Neural cell (in vitro differentiated cells): ENCODE results near the gene SIK3. TPM values are rescaled to one million over a fixed set of nuclear protein-coding genes. Genes with fewer than 3 reads are reported as not detected.

Experiments
- H2AFZ ChIP-seq: fragments of 200-600, 300-800 bp; sonication (generic), shearing (Covaris generic); 2 replicates; pipeline ENCODE4 v1.6.0; 2014; ENCODE audit warnings: low read depth, mild to moderate bottlenecking, antibody characterized with exemption, low read length, moderate library complexity
- H3F3A ChIP-seq: fragments of 200-600 bp; shearing (Covaris generic); 2 replicates; pipeline ENCODE4 v1.6.1; 2016; ENCODE audit warnings: mild to moderate bottlenecking, moderate library complexity, mixed read lengths, antibody characterized with exemption, low read length; ENCODE audit not compliant: insufficient read depth, poor library complexity, severe bottlenecking
- H3K27ac ChIP-seq: fragments of 200-600, 300-800 bp; sonication (generic), shearing (Covaris generic); 2 replicates; pipeline ENCODE4 v1.5.1; 2014; ENCODE audit warnings: mild to moderate bottlenecking, low read length, moderate library complexity
- H3K27me3 ChIP-seq: fragments of 300-800, 200-600 bp; sonication (generic), shearing (Covaris generic); 2 replicates; pipeline ENCODE4 v1.6.0; 2014; ENCODE audit warnings: mild to moderate bottlenecking, low read depth, low read length, moderate library complexity; ENCODE audit not compliant: insufficient read depth
- H3K36me3 ChIP-seq: fragments of 300-800, 200-600 bp; sonication (generic), shearing (Covaris generic); 2 replicates; pipeline ENCODE4 v1.5.1; 2014; ENCODE audit warnings: mild to moderate bottlenecking, antibody characterized with exemption, low read length, moderate library complexity; ENCODE audit not compliant: insufficient read depth
- H3K4me2 ChIP-seq: fragments of 300-800, 200-600 bp; sonication (generic), shearing (Covaris generic); 2 replicates; pipeline ENCODE4 v1.6.0; 2014; ENCODE audit warnings: mild to moderate bottlenecking, low read length
- H3K4me3 ChIP-seq: fragments of 300-800, 200-600 bp; sonication (generic), shearing (Covaris generic); 2 replicates; pipeline ENCODE4 v1.5.1; 2014; ENCODE audit warnings: mild to moderate bottlenecking, low read length, moderate library complexity
- H3K79me2 ChIP-seq: fragments of 200-600 bp; shearing (Covaris generic); replicated peaks from 2 replicates; pipeline ENCODE4 v1.6.0; 2014; ENCODE audit warnings: mild to moderate bottlenecking, low read length, moderate library complexity; ENCODE audit not compliant: insufficient read depth
- H3K9ac ChIP-seq: fragments of 300-800, 200-600 bp; sonication (generic), shearing (Covaris generic); 2 replicates; pipeline ENCODE4 v1.6.1; 2016; ENCODE audit warnings: mild to moderate bottlenecking, low read length, mixed read lengths
- H3K9me2 ChIP-seq: fragments of 200-600 bp; shearing (Covaris generic); 2 replicates; pipeline ENCODE4 v1.6.1; 2016; ENCODE audit warnings: mild to moderate bottlenecking, low read length, mixed read lengths; ENCODE audit not compliant: insufficient read depth
- H3K9me3 ChIP-seq: fragments of 200-600, 300-800 bp; sonication (generic), shearing (Covaris generic); 2 replicates; pipeline ENCODE4 v1.6.1; 2016; ENCODE audit warnings: mild to moderate bottlenecking, mixed run types, low read length, moderate library complexity, mixed read lengths
- H4K20me1 ChIP-seq: fragments of 200-600 bp; shearing (Covaris generic); 2 replicates; pipeline ENCODE4 v1.6.1; 2016; ENCODE audit warnings: mild to moderate bottlenecking, mixed run types; ENCODE audit not compliant: insufficient read depth
- EP300 ChIP-seq: fragments of 450-650 bp; conservative IDR thresholded peaks from 2 replicates; pipeline ENCODE4 v1.6.1; 2014; ENCODE audit warnings: antibody characterized with exemption, mild to moderate bottlenecking, moderate library complexity; ENCODE audit not compliant: poor library complexity, severe bottlenecking
- EZH2 ChIP-seq: fragments of 200-600, 300-800 bp; shearing (Covaris generic), sonication (generic); IDR thresholded peaks from 2 replicates; pipeline ENCODE4 v1.6.1; 2014; ENCODE audit warnings: antibody characterized with exemption, low read length, borderline replicate concordance, mild to moderate bottlenecking; ENCODE audit not compliant: insufficient read depth, poor library complexity, severe bottlenecking
- MXI1 ChIP-seq: fragments of 450-650 bp; conservative IDR thresholded peaks from 2 replicates; pipeline ENCODE4 v1.6.1; 2014; ENCODE audit warnings: antibody characterized with exemption, mild to moderate bottlenecking; ENCODE audit not compliant: poor library complexity, severe bottlenecking
- POLR2AphosphoS5 ChIP-seq: IDR thresholded peaks from 2 replicates; pipeline ENCODE4 v1.6.1; 2012
- RAD21 ChIP-seq: fragments of 450-650 bp; conservative IDR thresholded peaks from 2 replicates; pipeline ENCODE4 v1.6.1; 2014; ENCODE audit warnings: antibody characterized with exemption, mild to moderate bottlenecking, moderate library complexity
- SMC3 ChIP-seq: fragments of 450-650 bp; conservative IDR thresholded peaks from 2 replicates; pipeline ENCODE4 v1.6.1; 2014; ENCODE audit warnings: antibody characterized with exemption, mild to moderate bottlenecking, moderate library complexity; ENCODE audit not compliant: poor library complexity
- TAF1 ChIP-seq: IDR thresholded peaks from 2 replicates; pipeline ENCODE4 v1.6.1; 2012; ENCODE audit warnings: low read depth
- polyA plus RNA-seq: library from polyadenylated mRNA; depleted of rRNA; stranded (reverse); fragments of >200 nt; gene quantifications from 2 replicates; pipeline ENCODE4 v1.2.3, GENCODE V29; 2014
- TF ChIP-seq, protein P1 (sequence below): fragments of 450-650 bp; IDR thresholded peaks from 2 replicates; pipeline ENCODE4 v1.5.1; 2014; ENCODE audit warnings: antibody characterized with exemption, mild to moderate bottlenecking, moderate library complexity; ENCODE audit not compliant: poor library complexity, severe bottlenecking
- TF ChIP-seq, protein P2 (sequence below): IDR thresholded peaks from 2 replicates; pipeline ENCODE4 v1.6.1; 2012; ENCODE audit warnings: borderline replicate concordance

SIK3 gene
- polyA plus RNA-seq, 1 donor from 2014 or later: 11.2 TPM

DNA sequence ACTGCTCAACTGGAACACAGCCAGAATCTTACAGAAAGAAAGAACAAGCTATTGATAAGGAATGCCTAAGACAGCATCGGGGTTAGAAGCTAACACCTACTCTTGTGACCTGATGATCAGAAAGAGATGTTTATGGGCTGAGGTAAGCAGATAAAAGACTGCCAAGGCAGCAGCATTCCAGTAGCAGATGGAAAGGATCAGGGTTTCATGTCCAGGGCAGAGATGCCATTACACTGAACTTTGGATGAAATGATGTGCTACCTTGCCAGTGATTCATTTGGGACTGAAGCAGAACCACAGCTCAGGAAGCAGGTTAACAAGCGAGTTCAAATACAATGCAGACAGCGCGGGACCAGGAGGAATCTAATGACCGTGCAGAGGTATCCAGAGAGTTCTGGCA, 233.7 kb downstream of the SIK3 start:
- peaks cover 12% of the 10 kb centered on the region for H3K36me3 ChIP-seq
- H3K9me3 ChIP-seq: no peaks in the 10 kb centered on the region

DNA sequence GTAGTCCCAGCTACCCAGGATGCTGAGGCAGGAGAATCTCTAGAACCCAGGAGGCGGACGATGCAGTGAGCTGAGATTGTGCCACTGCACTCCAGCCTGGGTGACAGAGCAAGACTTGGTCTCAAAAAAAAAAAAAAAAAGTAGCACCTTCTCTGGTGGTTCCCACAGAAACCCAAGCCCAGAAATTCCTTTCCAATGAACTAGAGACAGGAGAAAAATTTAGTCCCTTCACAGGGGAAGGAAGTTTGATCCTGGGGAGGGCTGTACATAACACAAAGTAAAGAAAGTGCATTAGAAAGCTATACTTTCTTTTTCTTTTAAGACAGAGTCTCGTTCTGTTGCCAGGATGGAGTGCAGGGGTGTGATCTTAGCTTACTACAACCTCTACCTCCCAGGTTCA, 235.3 kb downstream of the SIK3 start:
- Histone ChIP-seq H3F3A (no peaks in the 10 kb centered on the region), H2AFZ (no peak overlapping the region), H4K20me1 (no peaks in the 10 kb centered on the region), H3K4me2 (no peak overlapping the region), H3K79me2 (no peaks in the 10 kb centered on the region), H3K9me3 (no peaks in the 10 kb centered on the region), H3K9me2 (no peaks in the 10 kb centered on the region), H3K4me3 (no peak overlapping the region), H3K36me3 (peaks cover 11% of the 10 kb centered on the region), H3K9ac (no peak overlapping the region), H3K27ac (no peak overlapping the region), H3K27me3 (no peaks in the 10 kb centered on the region)
- TF ChIP-seq POLR2AphosphoS5: no peak
- no peak for TF ChIP-seq TAF1
- TF ChIP-seq EZH2: no peak
- no peak for TF ChIP-seq EP300
- TF ChIP-seq SMC3: no peak
- TF ChIP-seq, protein P1, sequence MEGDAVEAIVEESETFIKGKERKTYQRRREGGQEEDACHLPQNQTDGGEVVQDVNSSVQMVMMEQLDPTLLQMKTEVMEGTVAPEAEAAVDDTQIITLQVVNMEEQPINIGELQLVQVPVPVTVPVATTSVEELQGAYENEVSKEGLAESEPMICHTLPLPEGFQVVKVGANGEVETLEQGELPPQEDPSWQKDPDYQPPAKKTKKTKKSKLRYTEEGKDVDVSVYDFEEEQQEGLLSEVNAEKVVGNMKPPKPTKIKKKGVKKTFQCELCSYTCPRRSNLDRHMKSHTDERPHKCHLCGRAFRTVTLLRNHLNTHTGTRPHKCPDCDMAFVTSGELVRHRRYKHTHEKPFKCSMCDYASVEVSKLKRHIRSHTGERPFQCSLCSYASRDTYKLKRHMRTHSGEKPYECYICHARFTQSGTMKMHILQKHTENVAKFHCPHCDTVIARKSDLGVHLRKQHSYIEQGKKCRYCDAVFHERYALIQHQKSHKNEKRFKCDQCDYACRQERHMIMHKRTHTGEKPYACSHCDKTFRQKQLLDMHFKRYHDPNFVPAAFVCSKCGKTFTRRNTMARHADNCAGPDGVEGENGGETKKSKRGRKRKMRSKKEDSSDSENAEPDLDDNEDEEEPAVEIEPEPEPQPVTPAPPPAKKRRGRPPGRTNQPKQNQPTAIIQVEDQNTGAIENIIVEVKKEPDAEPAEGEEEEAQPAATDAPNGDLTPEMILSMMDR: no peak
- no peak for TF ChIP-seq RAD21
- TF ChIP-seq, protein P2, sequence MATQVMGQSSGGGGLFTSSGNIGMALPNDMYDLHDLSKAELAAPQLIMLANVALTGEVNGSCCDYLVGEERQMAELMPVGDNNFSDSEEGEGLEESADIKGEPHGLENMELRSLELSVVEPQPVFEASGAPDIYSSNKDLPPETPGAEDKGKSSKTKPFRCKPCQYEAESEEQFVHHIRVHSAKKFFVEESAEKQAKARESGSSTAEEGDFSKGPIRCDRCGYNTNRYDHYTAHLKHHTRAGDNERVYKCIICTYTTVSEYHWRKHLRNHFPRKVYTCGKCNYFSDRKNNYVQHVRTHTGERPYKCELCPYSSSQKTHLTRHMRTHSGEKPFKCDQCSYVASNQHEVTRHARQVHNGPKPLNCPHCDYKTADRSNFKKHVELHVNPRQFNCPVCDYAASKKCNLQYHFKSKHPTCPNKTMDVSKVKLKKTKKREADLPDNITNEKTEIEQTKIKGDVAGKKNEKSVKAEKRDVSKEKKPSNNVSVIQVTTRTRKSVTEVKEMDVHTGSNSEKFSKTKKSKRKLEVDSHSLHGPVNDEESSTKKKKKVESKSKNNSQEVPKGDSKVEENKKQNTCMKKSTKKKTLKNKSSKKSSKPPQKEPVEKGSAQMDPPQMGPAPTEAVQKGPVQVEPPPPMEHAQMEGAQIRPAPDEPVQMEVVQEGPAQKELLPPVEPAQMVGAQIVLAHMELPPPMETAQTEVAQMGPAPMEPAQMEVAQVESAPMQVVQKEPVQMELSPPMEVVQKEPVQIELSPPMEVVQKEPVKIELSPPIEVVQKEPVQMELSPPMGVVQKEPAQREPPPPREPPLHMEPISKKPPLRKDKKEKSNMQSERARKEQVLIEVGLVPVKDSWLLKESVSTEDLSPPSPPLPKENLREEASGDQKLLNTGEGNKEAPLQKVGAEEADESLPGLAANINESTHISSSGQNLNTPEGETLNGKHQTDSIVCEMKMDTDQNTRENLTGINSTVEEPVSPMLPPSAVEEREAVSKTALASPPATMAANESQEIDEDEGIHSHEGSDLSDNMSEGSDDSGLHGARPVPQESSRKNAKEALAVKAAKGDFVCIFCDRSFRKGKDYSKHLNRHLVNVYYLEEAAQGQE: no peak
- TF ChIP-seq MXI1: no peak

More for the DNA sequence above, 233.7 kb downstream of the SIK3 start:
- Histone ChIP-seq H3K9me2 (no peaks in the 10 kb centered on the region), H3K27me3 (no peaks in the 10 kb centered on the region), H2AFZ (no peak overlapping the region), H3K79me2 (no peaks in the 10 kb centered on the region), H3K4me3 (no peak overlapping the region), H4K20me1 (no peaks in the 10 kb centered on the region), H3K4me2 (no peak overlapping the region), H3F3A (no peaks in the 10 kb centered on the region), H3K9ac (no peak overlapping the region), H3K27ac (no peak overlapping the region)
- TF ChIP-seq, protein P2: no peak
- no peak for TF ChIP-seq RAD21
- no peak for TF ChIP-seq TAF1
- TF ChIP-seq POLR2AphosphoS5: no peak
- TF ChIP-seq, protein P1: no peak
